ENCODE measurements around the gene KCNA1. TPM values are rescaled to one million over a fixed set of nuclear protein-coding genes. Genes with fewer than 3 reads are reported as not detected.

Gene KCNA1
- total RNA-seq, 1 experiment from 2014 or later, result not detected

DNA sequence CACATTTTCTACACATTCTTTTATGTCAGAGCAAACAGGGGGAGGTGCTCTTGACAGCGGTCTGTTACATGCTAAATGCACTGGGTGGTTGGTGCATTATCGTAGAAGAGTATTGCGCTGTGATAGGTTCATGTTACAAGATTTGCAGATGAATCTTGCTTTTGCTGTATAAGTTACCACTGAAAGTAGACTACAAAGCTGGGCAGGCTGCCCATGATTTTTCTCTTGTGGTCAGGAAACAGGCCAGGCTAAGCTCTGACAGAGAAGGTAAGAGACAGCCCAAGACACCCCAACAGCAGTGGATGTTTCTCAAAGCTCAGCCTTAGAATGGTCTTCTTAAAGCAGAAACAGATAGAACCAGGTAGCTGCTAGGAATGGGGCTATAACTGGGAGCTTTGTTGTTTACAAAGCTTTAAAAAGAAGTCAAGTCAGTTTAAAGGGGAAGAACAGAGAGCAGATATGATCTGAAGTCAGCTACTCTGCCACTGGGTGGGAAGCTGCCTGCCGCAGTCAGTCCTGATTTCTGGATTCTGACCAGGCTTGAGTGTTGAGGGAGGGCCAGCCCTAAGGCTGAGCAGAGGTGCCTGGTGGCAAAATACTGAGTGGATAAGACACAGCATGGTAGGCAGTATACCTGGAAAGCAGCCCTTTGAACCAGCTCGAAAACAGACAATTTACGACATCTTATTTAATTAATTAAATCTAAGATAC is 9.4 kb downstream of the KCNA1 start:
- TF ChIP-seq POLR2AphosphoS5 (IDR thresholded peaks at IDR 0.05; ENCODE audit: low read depth, low read length), result no peak
- TF ChIP-seq TCF7L2 (IDR thresholded peaks at IDR 0.05; ENCODE audit: low read depth, low read length), result no peak
- TF ChIP-seq, protein P1, sequence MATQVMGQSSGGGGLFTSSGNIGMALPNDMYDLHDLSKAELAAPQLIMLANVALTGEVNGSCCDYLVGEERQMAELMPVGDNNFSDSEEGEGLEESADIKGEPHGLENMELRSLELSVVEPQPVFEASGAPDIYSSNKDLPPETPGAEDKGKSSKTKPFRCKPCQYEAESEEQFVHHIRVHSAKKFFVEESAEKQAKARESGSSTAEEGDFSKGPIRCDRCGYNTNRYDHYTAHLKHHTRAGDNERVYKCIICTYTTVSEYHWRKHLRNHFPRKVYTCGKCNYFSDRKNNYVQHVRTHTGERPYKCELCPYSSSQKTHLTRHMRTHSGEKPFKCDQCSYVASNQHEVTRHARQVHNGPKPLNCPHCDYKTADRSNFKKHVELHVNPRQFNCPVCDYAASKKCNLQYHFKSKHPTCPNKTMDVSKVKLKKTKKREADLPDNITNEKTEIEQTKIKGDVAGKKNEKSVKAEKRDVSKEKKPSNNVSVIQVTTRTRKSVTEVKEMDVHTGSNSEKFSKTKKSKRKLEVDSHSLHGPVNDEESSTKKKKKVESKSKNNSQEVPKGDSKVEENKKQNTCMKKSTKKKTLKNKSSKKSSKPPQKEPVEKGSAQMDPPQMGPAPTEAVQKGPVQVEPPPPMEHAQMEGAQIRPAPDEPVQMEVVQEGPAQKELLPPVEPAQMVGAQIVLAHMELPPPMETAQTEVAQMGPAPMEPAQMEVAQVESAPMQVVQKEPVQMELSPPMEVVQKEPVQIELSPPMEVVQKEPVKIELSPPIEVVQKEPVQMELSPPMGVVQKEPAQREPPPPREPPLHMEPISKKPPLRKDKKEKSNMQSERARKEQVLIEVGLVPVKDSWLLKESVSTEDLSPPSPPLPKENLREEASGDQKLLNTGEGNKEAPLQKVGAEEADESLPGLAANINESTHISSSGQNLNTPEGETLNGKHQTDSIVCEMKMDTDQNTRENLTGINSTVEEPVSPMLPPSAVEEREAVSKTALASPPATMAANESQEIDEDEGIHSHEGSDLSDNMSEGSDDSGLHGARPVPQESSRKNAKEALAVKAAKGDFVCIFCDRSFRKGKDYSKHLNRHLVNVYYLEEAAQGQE (IDR thresholded peaks at IDR 0.05; ENCODE audit: insufficient read depth in 1 of 2, low read depth in 2 of 2, low read length in 1 of 2), result no peak
- TF ChIP-seq, protein P2, sequence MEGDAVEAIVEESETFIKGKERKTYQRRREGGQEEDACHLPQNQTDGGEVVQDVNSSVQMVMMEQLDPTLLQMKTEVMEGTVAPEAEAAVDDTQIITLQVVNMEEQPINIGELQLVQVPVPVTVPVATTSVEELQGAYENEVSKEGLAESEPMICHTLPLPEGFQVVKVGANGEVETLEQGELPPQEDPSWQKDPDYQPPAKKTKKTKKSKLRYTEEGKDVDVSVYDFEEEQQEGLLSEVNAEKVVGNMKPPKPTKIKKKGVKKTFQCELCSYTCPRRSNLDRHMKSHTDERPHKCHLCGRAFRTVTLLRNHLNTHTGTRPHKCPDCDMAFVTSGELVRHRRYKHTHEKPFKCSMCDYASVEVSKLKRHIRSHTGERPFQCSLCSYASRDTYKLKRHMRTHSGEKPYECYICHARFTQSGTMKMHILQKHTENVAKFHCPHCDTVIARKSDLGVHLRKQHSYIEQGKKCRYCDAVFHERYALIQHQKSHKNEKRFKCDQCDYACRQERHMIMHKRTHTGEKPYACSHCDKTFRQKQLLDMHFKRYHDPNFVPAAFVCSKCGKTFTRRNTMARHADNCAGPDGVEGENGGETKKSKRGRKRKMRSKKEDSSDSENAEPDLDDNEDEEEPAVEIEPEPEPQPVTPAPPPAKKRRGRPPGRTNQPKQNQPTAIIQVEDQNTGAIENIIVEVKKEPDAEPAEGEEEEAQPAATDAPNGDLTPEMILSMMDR (IDR thresholded peaks at IDR 0.05), result no peak
- TF ChIP-seq SIN3A (IDR thresholded peaks at IDR 0.05; ENCODE audit: borderline replicate concordance, insufficient read depth, low read depth, low read length), result no peak
- Histone ChIP-seq H3K36me3 (ENCODE audit: control insufficient read depth, insufficient read depth, low read length) (no peaks in the 10 kb centered on the region), H3K4me3 (ENCODE audit: low read depth in 2 of 2, low read length in 2 of 2) (no peak overlapping the region), H3K27ac (ENCODE audit: low read length) (no peak overlapping the region), H3K27me3 (ENCODE audit: control insufficient read depth, insufficient read depth, low read length) (peaks cover 2% of the 10 kb centered on the region; the same call in 1 of the 2 replicates), H3K4me1 (ENCODE audit: control insufficient read depth, insufficient read depth, low read length) (no peaks in the 10 kb centered on the region), H3K9me3 (ENCODE audit: control insufficient read depth, insufficient read depth, low read depth, low read length) (no peaks in the 10 kb centered on the region)
- DNase-seq (ENCODE audit: low read depth, low spot score), result no peak
- in situ Hi-C loops (cut with HindIII; ENCODE audit: low pct_unique_long_range_greater_than_20kb, low sequenced_read_pairs), result no loop called here
- CTCF ChIA-PET, result no interaction called here
- intact Hi-C loops (cut with micrococcal nuclease; ENCODE audit: unreplicated experiment), result no loop called here
- POLR2A ChIA-PET, result no interaction called here
- BruUV-seq (replicated peaks), result no TSS peak
- no peak for ATAC-seq

DNA sequence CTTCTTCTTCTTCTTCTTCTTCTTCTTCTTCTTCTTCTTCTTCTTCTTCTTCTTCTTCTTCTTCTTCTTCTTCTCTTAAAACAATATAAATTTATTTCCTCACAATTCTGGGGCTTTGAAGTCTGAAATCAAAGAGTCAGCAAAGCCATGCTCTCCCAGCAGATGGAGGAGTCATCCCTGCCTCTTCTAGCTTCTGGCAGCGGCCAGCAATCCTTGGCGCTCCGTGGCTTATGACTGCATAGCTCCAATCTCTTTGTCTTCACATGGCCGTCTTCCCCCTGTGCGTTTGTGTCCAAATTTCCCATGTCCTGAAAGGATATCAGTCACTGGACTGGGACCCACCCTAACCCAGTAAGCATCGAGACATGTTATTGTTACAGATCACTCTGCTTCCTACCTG is 22.9 kb downstream of the KCNA1 start:
- no peak for DNase-seq (ENCODE audit: low read depth, low spot score)
- H3K4me3 ChIP-seq (ENCODE audit: low read depth in 2 of 2, low read length in 2 of 2), result no peak overlapping the region
- TF ChIP-seq, protein P2 (IDR thresholded peaks at IDR 0.05), result no peak
- BruUV-seq (replicated peaks), result no TSS peak
- peaks cover 2% of the 10 kb centered on the region; the same call in 1 of the 2 replicates for H3K27me3 ChIP-seq (ENCODE audit: control insufficient read depth, insufficient read depth, low read length)
- intact Hi-C loops (cut with micrococcal nuclease; ENCODE audit: unreplicated experiment) (no loop called here), in situ Hi-C loops (cut with HindIII; ENCODE audit: low pct_unique_long_range_greater_than_20kb, low sequenced_read_pairs) (no loop called here)
- no peak for ATAC-seq
- POLR2A ChIA-PET, result no interaction called here
- CTCF ChIA-PET, result no interaction called here
- H3K9me3 ChIP-seq (ENCODE audit: control insufficient read depth, insufficient read depth, low read depth, low read length), result no peaks in the 10 kb centered on the region
- no peaks in the 10 kb centered on the region for H3K4me1 ChIP-seq (ENCODE audit: control insufficient read depth, insufficient read depth, low read length)
- H3K27ac ChIP-seq (ENCODE audit: low read length), result no peak overlapping the region
- H3K36me3 ChIP-seq (ENCODE audit: control insufficient read depth, insufficient read depth, low read length), result no peaks in the 10 kb centered on the region

Measured in Panc1 (cell line).